Upper lobe of left lung (tissue), 6 donors: ENCODE results near the gene TBPL2. TPM values are rescaled to one million over a fixed set of nuclear protein-coding genes. Genes with fewer than 3 reads are reported as not detected.

Source experiments
- ATAC-seq, 2 donors: fragments of 200-7000 bp; cut with Tn5 transposase; one replicate each; pipeline ENCODE4 v1.9.1; 2022; ENCODE audit warnings: mild to moderate bottlenecking in 2 of 2, moderate library complexity in 2 of 2; ENCODE audit not compliant: low FRiP score in 2 of 2
- DNase-seq, 2 donors: peaks; one replicate each; pipeline ENCODE4 v3.0.0-alpha.2; 2019 to 2020
- H3K27ac ChIP-seq, 4 donors: fragments of 200-600 bp; sonication (generic); one replicate each; pipeline ENCODE4 v1.5.1; 2016 to 2019
- H3K27me3 ChIP-seq, 4 donors: fragments of 200-600 bp; sonication (generic); one replicate each; pipeline ENCODE4 v1.5.1; 2017 to 2019
- H3K36me3 ChIP-seq, 4 donors: fragments of 200-600 bp; sonication (generic); one replicate each; pipeline ENCODE4 v1.5.1; 2016 to 2019
- H3K4me1 ChIP-seq, 4 donors: fragments of 200-600 bp; sonication (generic); one replicate each; pipeline ENCODE4 v1.5.1; 2018 to 2019
- H3K4me3 ChIP-seq, 4 donors: fragments of 200-600 bp; sonication (generic); one replicate each; pipeline ENCODE4 v1.5.1; 2017 to 2019; ENCODE audit warnings: mild to moderate bottlenecking in 2 of 4, moderate library complexity in 1 of 4
- H3K9me3 ChIP-seq, 4 donors: fragments of 200-600 bp; sonication (generic); one replicate each; pipeline ENCODE4 v1.5.1; 2018 to 2019
- CTCF ChIP-seq, 6 experiments: fragments of 450-650 bp in 4 of 6; fragments of 200-600 bp in 2 of 6; sonication (generic) in 2 of 6; IDR thresholded peaks; one replicate each; pipeline ENCODE4 v1.5.1; 2016 to 2019; ENCODE audit warnings: antibody characterized with exemption in 6 of 6
- EP300 ChIP-seq, 4 donors: sonication (generic); formaldehyde crosslinking; IDR thresholded peaks; one replicate each; pipeline ENCODE4 v1.5.1; 2017; ENCODE audit warnings: antibody characterized with exemption in 4 of 4, control low read depth in 2 of 4
- POLR2A ChIP-seq, 4 donors: fragments of 450-650 bp; IDR thresholded peaks; one replicate each; pipeline ENCODE4 v1.5.1; 2016 to 2017; ENCODE audit warnings: antibody characterized with exemption in 4 of 4, mild to moderate bottlenecking in 2 of 4
- POLR2AphosphoS5 ChIP-seq, 2 donors: sonication (generic); formaldehyde crosslinking; IDR thresholded peaks; one replicate each; pipeline ENCODE4 v1.5.1; 2017; ENCODE audit warnings: antibody characterized with exemption in 2 of 2
- WGBS, 2 donors: methylation state at CpG; one replicate each; pipeline ENCODE4 v1.1.5; 2017 to 2018; 5-methylcytosine and 5-hydroxymethylcytosine counted together
- total RNA-seq, 6 donors: library from RNA; depleted of rRNA in 4 of 6; stranded (reverse); fragments of >200 nt in 4 of 6; gene quantifications; one replicate each; pipeline versions ENCODE4 v1.1.0 to v1.2.1, GENCODE V29; 2016 to 2021
- donor health status: DM: no; HTN: no; CAD: no; lungs with moderate emphysema.
- donor health status: DM: no; HTN: yes; CAD: no; lungs with severe emphysema.

Gene TBPL2
- total RNA-seq, 6 donors from 2014 or later: not detected

- Histone ChIP-seq H3K4me1 (peaks cover 6 to 14% (median 9%) of the 10 kb centered on the region in 4 donors), H3K4me3 (no peak overlapping the region)
- no peak for DNase-seq
Measured at GRCh38 chr14:55450539-55450938, 10.1 kb upstream of the TBPL2 start.

GRCh38 chr14:55450124-55450523 lies 9.7 kb upstream of the TBPL2 start:
- 38 to 43% methylated on average over 2 of the region's 2 CpGs for WGBS, 2 donors
- H3K4me3 ChIP-seq: no peak overlapping the region
- DNase-seq: no peak
- TF ChIP-seq EP300 (IDR thresholded peaks at IDR 0.05) (no peak), CTCF (IDR thresholded peaks at IDR 0.05) (no peak), POLR2AphosphoS5 (IDR thresholded peaks at IDR 0.05) (no peak), POLR2A (IDR thresholded peaks at IDR 0.05) (no peak)
- H3K9me3 ChIP-seq: no peaks in the 10 kb centered on the region
- peaks cover 6 to 13% (median 9%) of the 10 kb centered on the region in 4 donors for H3K4me1 ChIP-seq
- no peak overlapping the region for H3K27ac ChIP-seq
- H3K36me3 ChIP-seq: no peaks in the 10 kb centered on the region
- no peaks in the 10 kb centered on the region for H3K27me3 ChIP-seq
- ATAC-seq: no peak

More at GRCh38 chr14:55450539-55450938, 10.1 kb upstream of the TBPL2 start:
- 79 to 84% methylated on average over 3 of the region's 3 CpGs for WGBS, 2 donors
- H3K27me3 ChIP-seq: no peaks in the 10 kb centered on the region
- no peaks in the 10 kb centered on the region for H3K36me3 ChIP-seq
- no peak overlapping the region for H3K27ac ChIP-seq
- ATAC-seq: no peak
- no peaks in the 10 kb centered on the region for H3K9me3 ChIP-seq
- TF ChIP-seq CTCF (IDR thresholded peaks at IDR 0.05) (no peak), POLR2AphosphoS5 (IDR thresholded peaks at IDR 0.05) (no peak), POLR2A (IDR thresholded peaks at IDR 0.05) (no peak), EP300 (IDR thresholded peaks at IDR 0.05) (no peak)

GRCh38 chr14:55449116-55449515 lies 8.7 kb upstream of the TBPL2 start:
- H3K27ac ChIP-seq: no peak overlapping the region
- H3K9me3 ChIP-seq: no peaks in the 10 kb centered on the region
- no peak for TF ChIP-seq POLR2AphosphoS5 (IDR thresholded peaks at IDR 0.05)
- no peak for TF ChIP-seq POLR2A (IDR thresholded peaks at IDR 0.05)
- TF ChIP-seq EP300 (IDR thresholded peaks at IDR 0.05): no peak
- no peak for TF ChIP-seq CTCF (IDR thresholded peaks at IDR 0.05)
- H3K4me3 ChIP-seq: no peak overlapping the region
- ATAC-seq: no peak
- no peaks in the 10 kb centered on the region for H3K27me3 ChIP-seq
- WGBS, 2 donors: 79 to 85% methylated on average over 3 of the region's 3 CpGs
- peaks cover 0 to 3% (median 2%) of the 10 kb centered on the region in 4 donors for H3K4me1 ChIP-seq
- DNase-seq: no peak
- H3K36me3 ChIP-seq: no peaks in the 10 kb centered on the region

GRCh38 chr14:55448141-55448614 lies 7.8 kb upstream of the TBPL2 start:
- TF ChIP-seq POLR2AphosphoS5 (IDR thresholded peaks at IDR 0.05) (no peak), CTCF (IDR thresholded peaks at IDR 0.05) (no peak), EP300 (IDR thresholded peaks at IDR 0.05) (no peak), POLR2A (IDR thresholded peaks at IDR 0.05) (no peak)
- Histone ChIP-seq H3K9me3 (no peaks in the 10 kb centered on the region), H3K4me3 (no peak overlapping the region), H3K36me3 (no peaks in the 10 kb centered on the region), H3K4me1 (no peaks in the 10 kb centered on the region), H3K27me3 (no peaks in the 10 kb centered on the region), H3K27ac (no peak overlapping the region)
- ATAC-seq (peak in 1 of 2 donors; percentile 67), DNase-seq (no peak)
- 50 to 59% methylated on average over 3 of the region's 3 CpGs for WGBS, 2 donors

GRCh38 chr14:55446833-55447232 lies 6.4 kb upstream of the TBPL2 start:
- no peaks in the 10 kb centered on the region for H3K27me3 ChIP-seq
- H3K4me3 ChIP-seq: no peak overlapping the region
- 65 to 78% methylated on average over 2 of the region's 2 CpGs for WGBS, 2 donors
- H3K4me1 ChIP-seq: no peaks in the 10 kb centered on the region
- ATAC-seq (no peak), DNase-seq (no peak)
- H3K36me3 ChIP-seq: no peaks in the 10 kb centered on the region
- TF ChIP-seq POLR2AphosphoS5 (IDR thresholded peaks at IDR 0.05): no peak
- no peak for TF ChIP-seq CTCF (IDR thresholded peaks at IDR 0.05)
- TF ChIP-seq POLR2A (IDR thresholded peaks at IDR 0.05): no peak
- TF ChIP-seq EP300 (IDR thresholded peaks at IDR 0.05): no peak
- no peaks in the 10 kb centered on the region for H3K9me3 ChIP-seq
- H3K27ac ChIP-seq: no peak overlapping the region
